H1 (cell line): ENCODE data around the gene PLXNB3. TPM values are rescaled to one million over a fixed set of nuclear protein-coding genes. Genes with fewer than 3 reads are reported as not detected.

Experiments
- CTCF ChIA-PET: fragments of 300-600 bp; sonication (Branson Sonifier 250); formaldehyde crosslinking; loops from one replicate; lab custom pipeline; 2021; ENCODE audit not compliant: partially characterized antibody; lab: Charles Lee
- POLR2A ChIA-PET: fragments of 300-600 bp; sonication (Branson Sonifier 250); formaldehyde crosslinking; loops from one replicate; lab custom pipeline; 2021; ENCODE audit warnings: inconsistent platforms; ENCODE audit not compliant: partially characterized antibody; lab: Charles Lee
- DNase-seq, 2 experiments: peaks; one replicate each; pipeline versions ENCODE4 v3.0.0 to v3.0.0-alpha.2; 2010 to 2022; ENCODE audit warnings: low spot score in 2 of 2, low read depth in 1 of 2, mixed read lengths in 1 of 2
- FAIRE-seq: peaks from 2 replicates; lab custom pipeline; 2011; peaks lifted over from hg19 to GRCh38; lab: Jason Lieb, UNC
- H2AFZ ChIP-seq: 2 replicates; pipeline ENCODE4 v1.8.1; 2012; ENCODE audit warnings: low read length, inconsistent platforms
- H2AK5ac ChIP-seq: 2 replicates; pipeline ENCODE4 v1.6.1; 2013; ENCODE audit warnings: low read depth, low read length
- H2BK120ac ChIP-seq: replicated peaks from 2 replicates; pipeline ENCODE3; 2013; ENCODE audit warnings: low read depth, low read length, inconsistent platforms
- H2BK12ac ChIP-seq: 2 replicates; pipeline ENCODE4 v1.6.1; 2013; ENCODE audit warnings: low read depth, low read length
- H2BK15ac ChIP-seq: 2 replicates; pipeline ENCODE4 v1.6.1; 2013; ENCODE audit warnings: low read length
- H2BK20ac ChIP-seq: 2 replicates; pipeline ENCODE4 v1.6.1; 2013; ENCODE audit warnings: low read length
- H2BK5ac ChIP-seq: 2 replicates; pipeline ENCODE4 v1.6.1; 2013; ENCODE audit warnings: low read depth, low read length
- H3K14ac ChIP-seq: 2 replicates; pipeline ENCODE4 v1.6.1; 2013; ENCODE audit warnings: inconsistent platforms; ENCODE audit not compliant: insufficient read length
- H3K18ac ChIP-seq: 2 replicates; pipeline ENCODE4 v1.6.1; 2013; ENCODE audit warnings: low read length; ENCODE audit errors: extremely low read depth
- H3K23ac ChIP-seq: 2 replicates; pipeline ENCODE4 v1.6.1; 2013; ENCODE audit warnings: inconsistent platforms; ENCODE audit not compliant: insufficient read length
- H3K23me2 ChIP-seq: 2 replicates; pipeline ENCODE4 v1.6.1; 2013; ENCODE audit warnings: low read depth, low read length
- H3K27ac ChIP-seq: 2 replicates; pipeline ENCODE4 v1.6.1; 2011; ENCODE audit warnings: low read depth, low read length, inconsistent platforms
- H3K27me3 ChIP-seq, 4 experiments: replicated peaks in 1 of 4; 1 replicate in 1 of 4; 2 replicates in 3 of 4; pipeline versions ENCODE4 v1.6.1 to v1.8.1; 2011 to 2013; ENCODE audit warnings: low read length in 3 of 4, mild to moderate bottlenecking in 3 of 4, inconsistent platforms in 2 of 4, mixed read lengths in 2 of 4, moderate library complexity in 1 of 4; ENCODE audit not compliant: control insufficient read depth in 3 of 4, insufficient read depth in 3 of 4; ENCODE audit errors: extremely low read depth in 1 of 4
- H3K36me3 ChIP-seq, 4 experiments: 2 replicates each; pipeline versions ENCODE4 v1.6.1 to v1.8.1; 2011 to 2013; ENCODE audit warnings: mild to moderate bottlenecking in 4 of 4, low read length in 3 of 4, moderate library complexity in 2 of 4, control low read depth in 1 of 4, inconsistent platforms in 1 of 4; ENCODE audit not compliant: insufficient read depth in 4 of 4, control insufficient read depth in 2 of 4
- H3K4ac ChIP-seq: replicated peaks from 2 replicates; pipeline ENCODE3; 2013; ENCODE audit warnings: low read length, low read depth, mixed read lengths, inconsistent platforms; ENCODE audit not compliant: insufficient read length
- H3K4me1 ChIP-seq, 4 experiments: replicated peaks in 1 of 4; 1 replicate in 1 of 4; 2 replicates in 3 of 4; pipeline versions ENCODE4 v1.6.1 to v1.8.1; 2011 to 2013; ENCODE audit warnings: low read length in 3 of 4, inconsistent platforms in 2 of 4, mixed read lengths in 1 of 4; ENCODE audit not compliant: insufficient read depth in 4 of 4, control insufficient read depth in 3 of 4
- H3K4me2 ChIP-seq, 2 experiments: 2 replicates each; pipeline versions ENCODE4 v1.6.1 to v1.8.1; 2011 to 2013; ENCODE audit warnings: low read depth in 2 of 2, low read length in 2 of 2, control low read depth in 1 of 2, inconsistent platforms in 1 of 2, mild to moderate bottlenecking in 1 of 2; ENCODE audit not compliant: insufficient read depth in 1 of 2
- H3K4me3 ChIP-seq, 4 experiments: fragments of 200-600, 300-600 bp in 1 of 4; sonication (generic), shearing (Covaris generic), sonication (Bioruptor Twin) in 1 of 4; 2 replicates each; pipeline versions ENCODE4 v1.5.1 to v1.8.1; 2011 to 2016; ENCODE audit warnings: low read length in 4 of 4, low read depth in 3 of 4, control low read depth in 2 of 4, inconsistent platforms in 2 of 4, mild to moderate bottlenecking in 2 of 4, mixed read lengths in 1 of 4, moderate library complexity in 1 of 4; ENCODE audit not compliant: insufficient read depth in 2 of 4; ENCODE audit errors: extremely low read depth in 1 of 4
- H3K56ac ChIP-seq: replicated peaks from 2 replicates; pipeline ENCODE3; 2013; ENCODE audit warnings: low read depth, mild to moderate bottlenecking, mixed read lengths, low read length, inconsistent platforms; ENCODE audit not compliant: insufficient read length
- H3K79me1 ChIP-seq: 2 replicates; pipeline ENCODE4 v1.6.1; 2013; ENCODE audit warnings: low read depth, low read length, control low read depth
- H3K79me2 ChIP-seq, 2 experiments: 2 replicates each; pipeline versions ENCODE4 v1.6.1 to v1.8.1; 2012 to 2013; ENCODE audit warnings: low read length in 2 of 2, mild to moderate bottlenecking in 2 of 2, inconsistent platforms in 1 of 2; ENCODE audit not compliant: insufficient read depth in 2 of 2, control insufficient read depth in 1 of 2
- H3K9ac ChIP-seq, 4 experiments: replicated peaks in 1 of 4; 1 replicate in 1 of 4; 2 replicates in 3 of 4; pipeline versions ENCODE4 v1.6.1 to v1.8.1; 2011 to 2013; ENCODE audit warnings: low read depth in 3 of 4, low read length in 3 of 4, control low read depth in 2 of 4, mild to moderate bottlenecking in 2 of 4, moderate library complexity in 2 of 4, inconsistent platforms in 1 of 4; ENCODE audit errors: extremely low read depth in 1 of 4
- H3K9me3 ChIP-seq, 2 experiments: 2 replicates each; pipeline versions ENCODE4 v1.6.1 to v1.8.1; 2012 to 2013; ENCODE audit warnings: mild to moderate bottlenecking in 2 of 2, moderate library complexity in 2 of 2, control low read depth in 1 of 2, inconsistent platforms in 1 of 2, low read depth in 1 of 2, low read length in 1 of 2, mixed read lengths in 1 of 2; ENCODE audit not compliant: insufficient read depth in 2 of 2
- H4K20me1 ChIP-seq, 2 experiments: replicated peaks in 1 of 2; 2 replicates each; pipeline versions ENCODE3 to v1.8.1; 2011 to 2013; ENCODE audit warnings: inconsistent platforms in 2 of 2, low read length in 2 of 2, mild to moderate bottlenecking in 1 of 2; ENCODE audit not compliant: insufficient read depth in 2 of 2, control insufficient read depth in 1 of 2
- H4K5ac ChIP-seq: 2 replicates; pipeline ENCODE4 v1.6.1; 2013; ENCODE audit warnings: low read length, low read depth, mixed read lengths, inconsistent platforms; ENCODE audit not compliant: insufficient read length
- H4K8ac ChIP-seq: 2 replicates; pipeline ENCODE4 v1.8.0; 2013; ENCODE audit warnings: mild to moderate bottlenecking, moderate library complexity, low read length, inconsistent platforms; ENCODE audit not compliant: insufficient read depth; ENCODE audit errors: extremely low read depth
- H4K91ac ChIP-seq: replicated peaks from 2 replicates; pipeline ENCODE3; 2013; ENCODE audit warnings: low read length, mixed read lengths, inconsistent platforms; ENCODE audit not compliant: insufficient read length
- BACH1 ChIP-seq: IDR thresholded peaks from 2 replicates; pipeline ENCODE4 v1.6.1; 2012; ENCODE audit warnings: low read length, improper control_type of control experiment
- BRCA1 ChIP-seq: IDR thresholded peaks from 2 replicates; pipeline ENCODE4 v1.6.1; 2012; ENCODE audit warnings: low read depth, low read length, improper control_type of control experiment
- CBX8 ChIP-seq: fragments of 300-800, 300-1000 bp; sonication (generic); IDR thresholded peaks from 2 replicates; pipeline ENCODE4 v1.7.1; 2016; ENCODE audit warnings: low read depth, low read length, borderline replicate concordance
- CREB1 ChIP-seq: IDR thresholded peaks from 2 replicates; pipeline ENCODE4 v1.6.1; 2012; ENCODE audit warnings: inconsistent platforms
- KDM5A ChIP-seq: fragments of 200-600 bp; IDR thresholded peaks from 2 replicates; pipeline ENCODE4 v1.7.1; 2012; ENCODE audit warnings: mild to moderate bottlenecking, low read length, inconsistent platforms, mixed read lengths
- NANOG ChIP-seq: IDR thresholded peaks from 2 replicates; pipeline ENCODE4 v1.6.1; 2011; ENCODE audit warnings: low read length, low read depth, mild to moderate bottlenecking, inconsistent platforms; ENCODE audit not compliant: insufficient read depth, poor library complexity, severe bottlenecking
- RBBP5 ChIP-seq: IDR thresholded peaks from 2 replicates; pipeline ENCODE4 v1.7.1; 2012; ENCODE audit warnings: low read depth, mild to moderate bottlenecking, inconsistent platforms, low read length, moderate library complexity, borderline replicate concordance
- RXRA ChIP-seq: IDR thresholded peaks from 2 replicates; pipeline ENCODE4 v1.6.1; 2011; ENCODE audit warnings: low read depth, mild to moderate bottlenecking, low read length, moderate library complexity; ENCODE audit not compliant: insufficient read depth
- SIX5 ChIP-seq: IDR thresholded peaks from 2 replicates; pipeline ENCODE4 v1.6.1; 2011; ENCODE audit warnings: mild to moderate bottlenecking, low read depth, low read length
- SP2 ChIP-seq: IDR thresholded peaks from 2 replicates; pipeline ENCODE4 v1.6.1; 2012; ENCODE audit warnings: mild to moderate bottlenecking, low read length, inconsistent platforms
- SUZ12 ChIP-seq: fragments of 200-600 bp; sonication (generic); IDR thresholded peaks from 2 replicates; pipeline ENCODE4 v1.6.1; 2012; ENCODE audit warnings: mild to moderate bottlenecking, inconsistent platforms, low read length, moderate library complexity, mixed read lengths
- TAF7 ChIP-seq: optimal IDR thresholded peaks from 2 replicates; pipeline ENCODE3; 2011; ENCODE audit warnings: low read depth, mild to moderate bottlenecking, inconsistent platforms, low read length, moderate library complexity, borderline replicate concordance
- TBP ChIP-seq: IDR thresholded peaks from 2 replicates; pipeline ENCODE4 v1.6.1; 2011; ENCODE audit warnings: low read depth, low read length, improper control_type of control experiment
- TEAD4 ChIP-seq: IDR thresholded peaks from 2 replicates; pipeline ENCODE4 v1.6.1; 2012; ENCODE audit warnings: low read depth, low read length, inconsistent platforms, mixed read lengths
- YY1 ChIP-seq: IDR thresholded peaks from 2 replicates; pipeline ENCODE4 v1.6.1; 2011; ENCODE audit warnings: low read depth, mild to moderate bottlenecking, low read length
- WGBS, 2 experiments: shearing (Covaris generic) in 1 of 2; methylation state at CpG; one replicate each; pipeline versions ENCODE4 v1.1.6 to v1.1.7; 2013 to 2015; ENCODE audit warnings: low lambda C conversion rate in 2 of 2, mixed read lengths in 2 of 2, inconsistent platforms in 1 of 2, low coverage in 1 of 2, missing lambda C conversion rate in 1 of 2; ENCODE audit not compliant: insufficient replicate concordance in 2 of 2, insufficient coverage in 1 of 2, insufficient read length in 1 of 2; ENCODE audit errors: extremely low coverage in 1 of 2, missing lambda C conversion rate in 1 of 2; 5-methylcytosine and 5-hydroxymethylcytosine counted together
- polyA plus RNA-seq, 7 experiments: library from polyadenylated mRNA; depleted of rRNA in 3 of 7; stranded (reverse) in 5 of 7; unstranded in 2 of 7; fragments of >200 nt in 5 of 7; fragments of 200-250 nt in 2 of 7; gene quantifications; 1 replicate in 5 of 7; 2 replicates in 1 of 7; 4 replicates in 1 of 7; pipeline versions ENCODE4 v1.2.1 to v1.2.3, GENCODE V29; 2011 to 2013; ENCODE audit warnings: missing spikeins in 2 of 7, mixed read lengths in 2 of 7
- total RNA-seq: library from RNA; stranded (reverse); fragmentation: NEBNext Ultra II Directional; extraction: Animal tissue kit (Norgen Biotek cat#: 25700); gene quantifications from 2 replicates; pipeline ENCODE4 v1.2.1, GENCODE V29; 2021

PLXNB3 gene
- total and polyA plus RNA-seq, 2 of the 8 experiments (the other 6 are each of a cell fraction or from before 2014, with no cell fraction given), result 1.2 to 2.7 TPM

GRCh38 chrX:153813161-153813560 lies 49.1 kb downstream of the PLXNB3 start:
- ChIA-PET POLR2A (interaction anchor here (1.0 kb wide), 1 partner anchor 46 kb away, joined by 3 read pairs; no protein-coding TSS in a partner anchor), CTCF (no interaction called here)
- Histone ChIP-seq H4K8ac (no peak overlapping the region), H3K4ac (no peak overlapping the region), H3K79me2 (peaks cover 15 to 87% of the 10 kb centered on the region in 2 experiments), H2AK5ac (no peak overlapping the region), H3K27ac (no peak overlapping the region), H4K91ac (no peak overlapping the region), H4K5ac (no peak overlapping the region), H3K18ac (no peak overlapping the region), H3K23me2 (no peaks in the 10 kb centered on the region), H3K14ac (no peak overlapping the region), H2BK12ac (no peak overlapping the region), H2BK5ac (no peak overlapping the region), H2BK15ac (no peak overlapping the region), H3K56ac (no peak overlapping the region), H4K20me1 (peaks cover 0 to 31% of the 10 kb centered on the region in 2 experiments), H3K4me3 (no peak overlapping the region), H3K27me3 (no peaks in the 10 kb centered on the region), H3K9me3 (no peaks in the 10 kb centered on the region), H2BK120ac (no peak overlapping the region), H3K36me3 (peaks cover 0 to under 1% (median 0%) of the 10 kb centered on the region in 4 experiments; a peak in 1 of 8 replicates), H3K79me1 (peaks cover 2% of the 10 kb centered on the region; the same call in 1 of the 2 replicates), H3K4me2 (no peak overlapping the region), H2BK20ac (no peak overlapping the region), H2AFZ (no peak overlapping the region), H3K4me1 (peaks cover 0 to 17% (median 7%) of the 10 kb centered on the region in 4 experiments; a peak in 4 of 7 replicates), H3K9ac (no peak overlapping the region), H3K23ac (no peak overlapping the region)
- FAIRE-seq (no peak), DNase-seq (no peak)
- no peak for TF ChIP-seq TBP
- TF ChIP-seq TEAD4, result no peak
- TF ChIP-seq CREB1, result no peak
- no peak for TF ChIP-seq BRCA1
- TF ChIP-seq CBX8, result no peak
- no peak for TF ChIP-seq SP2
- TF ChIP-seq SUZ12, result no peak
- TF ChIP-seq RXRA, result no peak
- no peak for TF ChIP-seq KDM5A
- no peak for TF ChIP-seq BACH1
- TF ChIP-seq TAF7, result no peak
- TF ChIP-seq NANOG, result no peak
- no peak for TF ChIP-seq RBBP5
- TF ChIP-seq SIX5, result no peak
- TF ChIP-seq YY1, result no peak
- 94% methylated on average over 2 of the region's 5 CpGs; no CpG with 5 or more reads in 1 of the 2 experiments for WGBS, 2 experiments
